HG02852 (cell line): ENCODE results near the gene ETHE1.
A peak's percentile ranks its signal among the peaks of the same experiment; 100 is the strongest.
"Not testable (repeated sequence)": the region's sequence is repeated elsewhere in the genome, so short reads cannot be mapped to it uniquely, and the experiment has no call there.

ENCODE experiments used
- ATAC-seq: cut with Tn5 transposase; IDR thresholded peaks from one replicate; pipeline ENCODE4 v1.9.1; 2021; ENCODE audit warnings: mild to moderate bottlenecking, moderate library complexity; ENCODE audit not compliant: unreplicated experiment

ETHE1 gene

GRCh38 chr19:43525836-43526771 is 897 bp downstream of the ETHE1 start:
- no peak for ATAC-seq

- ATAC-seq: no peak
Observed at GRCh38 chr19:43524922-43525835, 1.8 kb downstream of the ETHE1 start.

GRCh38 chr19:43523696-43524095 is 3.3 kb downstream of the ETHE1 start:
- not testable (repeated sequence) for ATAC-seq

- no peak for ATAC-seq
Observed at GRCh38 chr19:43522929-43523328, 4.1 kb downstream of the ETHE1 start.

- no peak for ATAC-seq
Observed at GRCh38 chr19:43519436-43520088, 7.4 kb downstream of the ETHE1 start.

- no peak for ATAC-seq
Observed at GRCh38 chr19:43518051-43518450, 8.9 kb downstream of the ETHE1 start.

GRCh38 chr19:43512399-43512798 is 14.6 kb downstream of the ETHE1 start:
- not testable (repeated sequence) for ATAC-seq

GRCh38 chr19:43511324-43511723 is 15.7 kb downstream of the ETHE1 start:
- no peak for ATAC-seq

- ATAC-seq: no peak
Observed at GRCh38 chr19:43510713-43511112, 16.3 kb downstream of the ETHE1 start.

GRCh38 chr19:43507880-43508279 is 19.1 kb downstream of the ETHE1 start:
- no peak for ATAC-seq

- ATAC-seq: no peak
Observed at GRCh38 chr19:43506629-43507028, 20.4 kb downstream of the ETHE1 start.

GRCh38 chr19:43505941-43506340 is 21.1 kb downstream of the ETHE1 start:
- ATAC-seq: no peak

- no peak for ATAC-seq
Observed at GRCh38 chr19:43505186-43505456, 21.9 kb downstream of the ETHE1 start.

GRCh38 chr19:43504426-43505185 is 22.4 kb downstream of the ETHE1 start, which contains the start of gene PHLDB3:
Gene PHLDB3 (minus strand): TSS chr19:43504746. CDS start chr19:43504118, 628 bp downstream.
- ATAC-seq: peak; percentile 12

- ATAC-seq: peak; percentile 84
Observed at GRCh38 chr19:43503501-43504425, 23.2 kb downstream of the ETHE1 start.

- no peak for ATAC-seq
Observed at GRCh38 chr19:43502419-43502976, 24.5 kb downstream of the ETHE1 start.

GRCh38 chr19:43501661-43502418 is 25.2 kb downstream of the ETHE1 start:
- no peak for ATAC-seq

GRCh38 chr19:43499042-43499441 is 28.0 kb downstream of the ETHE1 start:
- ATAC-seq: no peak
